GM06990 (cell line): Measurements from ENCODE around the gene POC1B.

Source experiments
- DNase-seq: peaks from one replicate; pipeline ENCODE4 v3.0.0-alpha.2; 2011; ENCODE audit not compliant: insufficient read length; ENCODE audit errors: extremely low read depth
- H3K27me3 ChIP-seq: replicated peaks from 2 replicates; pipeline ENCODE4 v1.6.0; 2011; ENCODE audit warnings: low read length; ENCODE audit not compliant: control insufficient read depth, insufficient read depth
- H3K36me3 ChIP-seq: 2 replicates; pipeline ENCODE4 v1.5.1; 2011; ENCODE audit warnings: low read length; ENCODE audit not compliant: control insufficient read depth, insufficient read depth
- H3K4me3 ChIP-seq: replicated peaks from 2 replicates; pipeline ENCODE4 v1.5.1; 2011; ENCODE audit warnings: low read depth, mild to moderate bottlenecking, control low read depth, low read length
- CTCF ChIP-seq: IDR thresholded peaks from 2 replicates; pipeline ENCODE4 v1.5.1; 2011; ENCODE audit warnings: low read length, control low read depth, mild to moderate bottlenecking, inconsistent platforms; ENCODE audit not compliant: insufficient read depth, poor library complexity, severe bottlenecking

POC1B gene

DNA sequence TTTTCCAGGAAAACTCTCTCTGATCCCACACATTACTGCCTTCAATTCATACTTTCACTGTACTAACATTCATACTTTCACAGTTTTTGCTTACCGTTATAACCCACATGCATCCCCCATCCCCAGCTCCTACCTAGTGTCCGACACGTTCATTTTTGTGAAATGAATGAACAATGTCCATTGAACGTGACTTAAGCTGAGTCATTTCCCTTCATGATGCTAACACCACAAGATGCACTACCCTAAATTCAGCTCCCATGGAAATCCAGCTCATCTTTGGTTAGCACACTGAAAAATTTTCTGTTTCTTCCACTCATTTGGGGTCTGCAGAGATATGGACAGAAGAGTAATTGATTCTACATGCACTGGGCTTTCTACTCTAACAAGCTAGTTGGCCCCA is 85.9 kb downstream of the POC1B start:
- H3K27me3 ChIP-seq: no peaks in the 10 kb centered on the region
- DNase-seq: no peak
- H3K4me3 ChIP-seq: no peak overlapping the region
- TF ChIP-seq CTCF: no peak
- no peaks in the 10 kb centered on the region for H3K36me3 ChIP-seq

- H3K27me3 ChIP-seq: no peaks in the 10 kb centered on the region
- H3K36me3 ChIP-seq: no peaks in the 10 kb centered on the region
- DNase-seq: no peak
- TF ChIP-seq CTCF: no peak
- no peak overlapping the region for H3K4me3 ChIP-seq
Observed at GRCh38 chr12:89437231-89437630, 88.6 kb downstream of the POC1B start.

GRCh38 chr12:89436062-89436461 is 89.8 kb downstream of the POC1B start:
- Histone ChIP-seq H3K36me3 (no peaks in the 10 kb centered on the region), H3K27me3 (no peaks in the 10 kb centered on the region), H3K4me3 (no peak overlapping the region)
- no peak for TF ChIP-seq CTCF
- DNase-seq: no peak

DNA sequence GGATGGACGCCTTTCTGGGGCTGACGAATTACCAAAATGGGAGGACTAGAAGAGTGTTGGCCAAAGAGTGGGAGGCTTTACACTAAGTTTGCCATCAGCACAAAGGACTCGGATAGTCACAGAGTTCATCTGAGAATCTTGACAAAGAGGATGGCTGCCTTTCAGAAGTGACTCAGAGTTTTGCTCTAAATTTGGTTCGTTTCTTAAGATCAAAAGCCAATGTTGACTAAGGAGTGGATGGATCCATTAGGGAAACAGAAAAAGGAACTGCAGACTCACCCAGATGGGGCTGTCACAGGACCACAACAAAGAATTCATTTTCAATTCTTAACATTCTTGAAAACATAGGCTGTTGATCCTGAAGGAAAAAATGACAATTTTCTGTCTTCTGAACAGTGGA is 92.2 kb downstream of the POC1B start:
- no peak for DNase-seq
- H3K27me3 ChIP-seq: no peaks in the 10 kb centered on the region
- TF ChIP-seq CTCF: no peak
- H3K36me3 ChIP-seq: no peaks in the 10 kb centered on the region
- no peak overlapping the region for H3K4me3 ChIP-seq

GRCh38 chr12:89432396-89432795 is 93.5 kb downstream of the POC1B start:
- Histone ChIP-seq H3K36me3 (no peaks in the 10 kb centered on the region), H3K27me3 (no peaks in the 10 kb centered on the region), H3K4me3 (no peak overlapping the region)
- no peak for TF ChIP-seq CTCF
- no peak for DNase-seq

DNA sequence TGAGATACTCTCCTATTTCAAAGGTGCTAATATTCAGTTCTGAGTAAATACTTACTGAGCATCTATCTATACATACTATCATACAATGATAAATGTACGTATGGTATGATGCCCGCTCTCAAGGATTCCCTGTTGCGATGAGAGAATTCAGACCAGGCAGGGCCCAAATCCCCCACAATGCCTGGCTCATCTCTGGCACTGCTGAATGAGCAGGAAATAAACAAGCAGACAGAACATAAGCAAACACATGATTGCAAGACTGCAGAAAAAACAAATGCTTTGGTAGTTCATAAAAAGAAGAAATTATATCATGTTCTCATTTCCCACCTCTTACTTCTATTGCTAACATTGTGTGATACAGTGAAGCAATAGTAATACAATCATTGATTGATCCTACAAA is 96.3 kb downstream of the POC1B start:
- no peak for DNase-seq
- Histone ChIP-seq H3K27me3 (no peaks in the 10 kb centered on the region), H3K4me3 (no peak overlapping the region), H3K36me3 (no peaks in the 10 kb centered on the region)
- no peak for TF ChIP-seq CTCF
